Fibroblast of gingiva (primary cell): Measurements from ENCODE around the gene ACAD8.

ENCODE experiments used
- DNase-seq: peaks from one replicate; pipeline ENCODE4 v3.0.0-alpha.2; 2011; ENCODE audit warnings: low read depth

Gene ACAD8

GRCh38 chr11:134290646-134291045 lies 37.3 kb downstream of the ACAD8 start:
- DNase-seq = no peak

- DNase-seq = no peak
These were observed 37.8 kb downstream of the ACAD8 start for GRCh38 chr11:134291196-134291595.

GRCh38 chr11:134292661-134293060 lies 39.3 kb downstream of the ACAD8 start:
- DNase-seq = no peak

- no peak for DNase-seq
These were observed 40.0 kb downstream of the ACAD8 start for GRCh38 chr11:134293119-134294113.

GRCh38 chr11:134294664-134295063 lies 41.3 kb downstream of the ACAD8 start:
- no peak for DNase-seq

GRCh38 chr11:134312223-134312622 lies 58.9 kb downstream of the ACAD8 start:
- no peak for DNase-seq

GRCh38 chr11:134312807-134313206 lies 59.4 kb downstream of the ACAD8 start:
- no peak for DNase-seq

- no peak for DNase-seq
These were observed 60.0 kb downstream of the ACAD8 start for GRCh38 chr11:134313379-134313778.

- no peak for DNase-seq
These were observed 60.6 kb downstream of the ACAD8 start for GRCh38 chr11:134313821-134314607.
